ENCODE measurements around the gene LGR6. TPM values are rescaled to one million over a fixed set of nuclear protein-coding genes. Genes with fewer than 3 reads are reported as not detected.

The LGR6 gene
- total and polyA plus RNA-seq, 10 of the 15 experiments (the other 5 are each of a cell fraction or from before 2014, with no cell fraction given) = not detected

GRCh38 chr1:202227997-202228401 lies 34.4 kb downstream of the LGR6 start:
- Histone ChIP-seq H3K9ac (ENCODE audit: control insufficient read depth, insufficient read depth, low read length) (no peak overlapping the region), H4K20me1 (ENCODE audit: control insufficient read depth, insufficient read depth) (no peaks in the 10 kb centered on the region), H2AFZ (ENCODE audit: control insufficient read depth, low read depth, low read length) (no peak overlapping the region), H3K27ac (ENCODE audit: control insufficient read depth, insufficient read depth) (no peak overlapping the region), H3K4me1 (ENCODE audit: control insufficient read depth, insufficient read depth, low read length) (peaks cover 9% of the 10 kb centered on the region), H3K79me2 (ENCODE audit: control insufficient read depth, insufficient read depth, low read length) (no peaks in the 10 kb centered on the region), H3K36me3 (ENCODE audit: control insufficient read depth in 2 of 2, insufficient read depth in 2 of 2, low read length in 1 of 2) (no peaks in the 10 kb centered on the region), H3K4me3 (0 out of 2 replicates have a peak overlapping the region, but pooled peaks have one; percentile 24), H3K27me3 (replicated peaks in 1 of 2; ENCODE audit: control insufficient read depth in 2 of 2, insufficient read depth in 2 of 2, low read length in 1 of 2) (peaks cover 0 to 3% of the 10 kb centered on the region in 2 experiments; a peak in 2 of 4 replicates), H3K4me2 (ENCODE audit: control insufficient read depth, insufficient read depth) (peak overlapping the region; percentile 67), H3K9me3 (replicated peaks; ENCODE audit: control insufficient read depth, insufficient read depth, low read length) (no peaks in the 10 kb centered on the region)
- CTCF ChIA-PET = interaction anchor here (0.8 kb wide), 1 partner anchor 9 kb away, joined by 3 read pairs; no protein-coding TSS in a partner anchor
- in situ Hi-C loops (cut with MboI) (no loop called here), intact Hi-C loops (cut with micrococcal nuclease; ENCODE audit: unreplicated experiment) (no loop called here)
- SMC1A ChIA-PET (ENCODE audit: uncharacterized antibody, unreplicated experiment) = no interaction called here
- BruUV-seq (replicated peaks) = no TSS peak
- 0% methylated on average over 2 of the region's 2 CpGs for WGBS (ENCODE audit: insufficient coverage, insufficient replicate concordance, low lambda C conversion rate, missing lambda C conversion rate)
- no peak for TF ChIP-seq MYC (IDR thresholded peaks at IDR 0.05; ENCODE audit: insufficient read depth, insufficient read length, insufficient replicate concordance, low read length, severe bottlenecking)
- no peak for TF ChIP-seq CBX3 (IDR thresholded peaks at IDR 0.05; ENCODE audit: borderline replicate concordance, low read depth)
- 0 out of 2 replicates have a peak, but pooled peaks have one; percentile 13 for TF ChIP-seq MTA2 (IDR thresholded peaks at IDR 0.05; ENCODE audit: low read depth)
- no peak for TF ChIP-seq CEBPZ (IDR thresholded peaks at IDR 0.05; ENCODE audit: low read depth, low read length)
- TF ChIP-seq MYB (IDR thresholded peaks at IDR 0.05; ENCODE audit: borderline replicate concordance, low read depth, low read length) = no peak
- no peak for TF ChIP-seq BCL3 (IDR thresholded peaks at IDR 0.05; ENCODE audit: borderline replicate concordance, insufficient read depth, low read depth, low read length, poor library complexity, severe bottlenecking)
- TF ChIP-seq SPI1 (IDR thresholded peaks at IDR 0.05; ENCODE audit: borderline replicate concordance, insufficient read depth, low read depth, low read length) = peak; percentile 52; the same call in 1 of the 2 replicates
- no peak for TF ChIP-seq BCL11A (IDR thresholded peaks at IDR 0.05; ENCODE audit: low read depth, low read length)
- peak; percentile 59; the same call in 1 of the 2 replicates for TF ChIP-seq ZNF384 (IDR thresholded peaks at IDR 0.05; ENCODE audit: borderline replicate concordance, low read depth, low read length)
- no peak for TF ChIP-seq BRCA1 (IDR thresholded peaks at IDR 0.05; ENCODE audit: low read depth, low read length)
- TF ChIP-seq CEBPB (IDR thresholded peaks at IDR 0.05; ENCODE audit: borderline replicate concordance in 1 of 2, low read depth in 2 of 2, low read length in 2 of 2) = no peak
- TF ChIP-seq FOXK2 (IDR thresholded peaks at IDR 0.05) = no peak
- POLR2A ChIA-PET = no interaction called here
- no peak for DNase-seq (ENCODE audit: low read depth, low spot score)
- peak; percentile 71 for ATAC-seq
- RAD21 ChIA-PET (ENCODE audit: unreplicated experiment) = no interaction called here
- FAIRE-seq = no peak
